ENCODE results near the gene COL4A6.

The COL4A6 gene

GRCh38 chrX:108271397-108271787 is 166.8 kb downstream of the COL4A6 start:
- no peak overlapping the region for H3K4me3 ChIP-seq (ENCODE audit: control insufficient read depth, low read depth, low read length)
- no peak for DNase-seq (ENCODE audit: low read depth)
- TF ChIP-seq CTCF (IDR thresholded peaks at IDR 0.05; ENCODE audit: control insufficient read depth, insufficient read depth, low read depth, low read length, missing control alignments) = no peak

- no peak for DNase-seq (ENCODE audit: low read depth)
- no peak overlapping the region for H3K4me3 ChIP-seq (ENCODE audit: control insufficient read depth, low read depth, low read length)
- TF ChIP-seq CTCF (IDR thresholded peaks at IDR 0.05; ENCODE audit: control insufficient read depth, insufficient read depth, low read depth, low read length, missing control alignments) = no peak
Measured at GRCh38 chrX:108270739-108271396, 167.4 kb downstream of the COL4A6 start.

- no peak overlapping the region for H3K4me3 ChIP-seq (ENCODE audit: control insufficient read depth, low read depth, low read length)
- no peak for DNase-seq (ENCODE audit: low read depth)
- no peak for TF ChIP-seq CTCF (IDR thresholded peaks at IDR 0.05; ENCODE audit: control insufficient read depth, insufficient read depth, low read depth, low read length, missing control alignments)
Measured at GRCh38 chrX:108270280-108270679, 167.9 kb downstream of the COL4A6 start.

GRCh38 chrX:108268434-108269080 is 169.7 kb downstream of the COL4A6 start:
- H3K4me3 ChIP-seq (ENCODE audit: control insufficient read depth, low read depth, low read length) = no peak overlapping the region
- DNase-seq (ENCODE audit: low read depth) = no peak
- no peak for TF ChIP-seq CTCF (IDR thresholded peaks at IDR 0.05; ENCODE audit: control insufficient read depth, insufficient read depth, low read depth, low read length, missing control alignments)

GRCh38 chrX:108267557-108267956 is 170.7 kb downstream of the COL4A6 start:
- no peak for TF ChIP-seq CTCF (IDR thresholded peaks at IDR 0.05; ENCODE audit: control insufficient read depth, insufficient read depth, low read depth, low read length, missing control alignments)
- DNase-seq (ENCODE audit: low read depth) = no peak
- no peak overlapping the region for H3K4me3 ChIP-seq (ENCODE audit: control insufficient read depth, low read depth, low read length)

- TF ChIP-seq CTCF (IDR thresholded peaks at IDR 0.05; ENCODE audit: control insufficient read depth, insufficient read depth, low read depth, low read length, missing control alignments) = no peak
- H3K4me3 ChIP-seq (ENCODE audit: control insufficient read depth, low read depth, low read length) = no peak overlapping the region
- DNase-seq (ENCODE audit: low read depth) = no peak
Measured at GRCh38 chrX:108264376-108264775, 173.8 kb downstream of the COL4A6 start.
